Coronary artery (tissue), 2 donors: ENCODE measurements around the gene MDM2.

Source experiments
- DNase-seq: peaks from one replicate; pipeline ENCODE4 v3.0.0-alpha.2; 2017; ENCODE audit warnings: low spot score
- H3K27ac ChIP-seq, 2 donors: fragments of 200-600 bp; sonication (generic); one replicate each; pipeline ENCODE4 v1.5.1; 2016 to 2019
- H3K4me3 ChIP-seq: fragments of 200-600 bp; sonication (generic); 2 replicates; pipeline ENCODE4 v1.5.1; 2016; ENCODE audit warnings: mild to moderate bottlenecking, moderate library complexity
- CTCF ChIP-seq: fragments of 200-600 bp; sonication (generic); IDR thresholded peaks from one replicate; pipeline ENCODE4 v1.5.1; 2019; ENCODE audit warnings: antibody characterized with exemption

Gene MDM2

GRCh38 chr12:68790952-68791234 is 17.1 kb upstream of the MDM2 start:
- TF ChIP-seq CTCF = no peak
- H3K4me3 ChIP-seq = no peak overlapping the region
- no peak for DNase-seq
- H3K27ac ChIP-seq = no peak overlapping the region

- Histone ChIP-seq H3K27ac (no peak overlapping the region), H3K4me3 (no peak overlapping the region)
- TF ChIP-seq CTCF = no peak
- no peak for DNase-seq
These were observed 16.0 kb upstream of the MDM2 start for GRCh38 chr12:68791897-68792481.

- no peak for DNase-seq
- H3K27ac ChIP-seq = no peak overlapping the region
- no peak for TF ChIP-seq CTCF
- H3K4me3 ChIP-seq = no peak overlapping the region
These were observed 15.0 kb upstream of the MDM2 start for GRCh38 chr12:68792952-68793351.

- no peak overlapping the region for H3K27ac ChIP-seq
- TF ChIP-seq CTCF = no peak
These were observed 14.5 kb upstream of the MDM2 start for GRCh38 chr12:68793436-68793835.

GRCh38 chr12:68793975-68794652 is 13.9 kb upstream of the MDM2 start:
- no peak for DNase-seq
- H3K27ac ChIP-seq = no peak overlapping the region
- no peak for TF ChIP-seq CTCF
- H3K4me3 ChIP-seq = no peak overlapping the region

More at GRCh38 chr12:68793436-68793835, 14.5 kb upstream of the MDM2 start:
- no peak overlapping the region for H3K4me3 ChIP-seq
- no peak for DNase-seq

GRCh38 chr12:68794653-68795251 is 13.2 kb upstream of the MDM2 start:
- TF ChIP-seq CTCF = no peak
- DNase-seq = no peak
- H3K4me3 ChIP-seq = no peak overlapping the region
- H3K27ac ChIP-seq = no peak overlapping the region

GRCh38 chr12:68796399-68796798 is 11.6 kb upstream of the MDM2 start:
- TF ChIP-seq CTCF = no peak
- H3K27ac ChIP-seq = no peak overlapping the region
- no peak overlapping the region for H3K4me3 ChIP-seq
- DNase-seq = no peak
